Nasal cavity respiratory epithelium epithelial cell of viscerocranial mucosa (primary cell): Measurements from ENCODE around the gene COL27A1. TPM values are rescaled to one million over a fixed set of nuclear protein-coding genes. Genes with fewer than 3 reads are reported as not detected.

ENCODE experiments used
- total RNA-seq: library from RNA; depleted of rRNA; stranded (reverse); fragments of >200 nt; gene quantifications from 2 replicates; pipeline ENCODE4 v1.2.3, GENCODE V29; 2014

COL27A1 gene
- total RNA-seq, result 3.1 and 10.5 TPM in 2 replicates

DNA sequence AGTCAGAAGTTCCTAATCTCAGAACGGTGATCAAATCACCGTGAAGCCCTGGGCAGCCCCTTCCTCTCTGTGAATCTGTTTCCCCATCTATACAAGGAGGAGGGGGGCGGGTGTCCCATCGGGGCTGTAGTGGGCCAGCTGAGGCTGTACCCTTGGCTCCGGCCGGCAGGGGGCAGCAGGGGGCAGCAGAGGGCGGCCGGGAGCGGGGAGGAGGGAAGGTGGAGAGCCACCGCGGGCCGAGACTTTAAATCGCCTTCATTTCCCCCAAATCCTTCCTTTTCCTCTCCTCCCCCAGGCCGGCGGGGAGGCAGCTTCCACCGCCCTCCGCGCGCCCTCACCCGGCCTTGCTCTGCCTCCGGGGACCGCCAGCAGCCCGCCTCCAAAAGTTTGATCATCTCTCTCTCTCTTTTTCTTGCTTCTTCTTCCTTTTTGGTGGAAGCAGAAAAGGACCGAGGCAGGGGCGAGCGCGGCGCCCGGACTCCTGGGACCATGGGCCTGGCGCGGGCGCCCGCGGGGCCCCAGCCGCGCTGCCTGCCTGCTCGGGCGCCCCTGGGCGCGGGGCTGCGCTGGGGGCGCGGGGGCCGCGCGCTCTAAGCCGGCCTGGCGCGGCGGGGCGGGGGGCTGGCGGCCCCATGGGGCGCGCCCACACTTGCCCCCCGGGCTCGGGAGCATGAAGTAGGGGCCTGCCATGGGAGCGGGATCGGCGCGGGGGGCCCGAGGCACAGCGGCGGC lies at the start of gene COL27A1:
Gene COL27A1 (plus strand): TSS at position 275 of the 732 bp plus-strand sequence. CDS start 414 bp downstream, at position 689.

DNA sequence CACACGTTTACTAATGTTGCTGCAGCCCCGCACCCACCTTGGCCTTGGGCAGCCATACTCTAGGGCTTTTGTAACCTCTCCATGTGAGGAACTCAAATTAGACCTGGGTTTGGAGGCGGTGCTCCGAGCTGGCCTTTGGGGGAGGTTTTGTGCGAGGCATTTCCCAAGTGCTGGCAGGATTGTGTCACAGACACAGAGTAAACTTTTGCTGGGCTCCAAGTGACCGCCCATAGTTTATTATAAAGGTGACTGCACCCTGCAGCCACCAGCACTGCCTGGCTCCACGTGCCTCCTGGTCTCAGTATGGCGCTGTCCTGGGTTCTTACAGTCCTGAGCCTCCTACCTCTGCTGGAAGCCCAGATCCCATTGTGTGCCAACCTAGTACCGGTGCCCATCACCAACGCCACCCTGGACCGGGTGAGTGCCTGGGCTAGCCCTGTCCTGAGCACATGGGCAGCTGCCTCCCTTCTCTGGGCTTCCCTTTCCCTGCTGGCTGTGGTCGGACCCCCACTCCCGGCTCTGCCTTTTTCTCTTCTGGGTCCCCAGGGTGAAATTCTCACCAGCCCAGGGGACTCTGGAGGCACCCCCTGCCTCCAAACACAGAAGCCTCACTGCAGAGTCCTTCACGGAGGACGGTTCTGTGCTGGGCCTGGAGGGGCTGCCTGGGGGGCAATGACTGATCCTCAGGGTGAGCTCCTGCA lies 167.6 kb downstream of the COL27A1 start, which contains the start of gene ORM1:
Gene ORM1 (plus strand): TSS at position 268 of the 701 bp plus-strand sequence. CDS start 36 bp downstream, at position 304.

DNA sequence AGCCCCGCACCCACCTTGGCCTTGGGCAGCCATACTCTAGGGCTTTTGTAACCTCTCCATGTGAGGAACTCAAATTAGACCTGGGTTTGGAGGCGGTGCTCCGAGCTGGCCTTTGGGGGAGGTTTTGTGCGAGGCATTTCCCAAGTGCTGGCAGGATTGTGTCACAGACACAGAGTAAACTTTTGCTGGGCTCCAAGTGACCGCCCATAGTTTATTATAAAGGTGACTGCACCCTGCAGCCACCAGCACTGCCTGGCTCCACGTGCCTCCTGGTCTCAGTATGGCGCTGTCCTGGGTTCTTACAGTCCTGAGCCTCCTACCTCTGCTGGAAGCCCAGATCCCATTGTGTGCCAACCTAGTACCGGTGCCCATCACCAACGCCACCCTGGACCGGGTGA lies 174.3 kb downstream of the COL27A1 start, which contains the start of gene ORM2:
Gene ORM2 (plus strand): TSS at position 245 of the 398 bp plus-strand sequence. CDS start 36 bp downstream, at position 281.

Other genes starting within 250 kb of the COL27A1 start
- gene AMBP, start 77.2 kb upstream of the COL27A1 start, total RNA-seq, result not detected in 2 replicates
- gene KIF12, start 56.2 kb upstream of the COL27A1 start, total RNA-seq, result under 0.01 and 0.78 TPM in 2 replicates
- not detected in 2 replicates for gene ORM1, start 167.6 kb downstream of the COL27A1 start, total RNA-seq
- gene ORM2, start 174.3 kb downstream of the COL27A1 start, total RNA-seq, result not detected in 2 replicates
- 2.7 and 5.8 TPM in 2 replicates for gene AKNA, start 232.4 kb downstream of the COL27A1 start, total RNA-seq